ENCODE data around the gene CUBN. TPM values are rescaled to one million over a fixed set of nuclear protein-coding genes. Genes with fewer than 3 reads are reported as not detected.

Gene CUBN
- total and polyA plus RNA-seq, 10 of the 15 experiments (the other 5 are each of a cell fraction or from before 2014, with no cell fraction given) = under 0.01 to 0.14 (median 0.02) TPM; not detected in 6

GRCh38 chr10:17061418-17061817, 68.2 kb downstream of the CUBN start:
- H3K9me3 ChIP-seq (replicated peaks; ENCODE audit: control insufficient read depth, insufficient read depth, low read length) = no peaks in the 10 kb centered on the region
- intact Hi-C loops (cut with micrococcal nuclease; ENCODE audit: unreplicated experiment) (no loop called here), in situ Hi-C loops (cut with MboI) (no loop called here)
- 2% methylated on average over 2 of the region's 2 CpGs for WGBS (ENCODE audit: insufficient coverage, insufficient replicate concordance, low lambda C conversion rate, missing lambda C conversion rate)
- no peak overlapping the region for H2AFZ ChIP-seq (ENCODE audit: control insufficient read depth, low read depth, low read length)
- H3K27ac ChIP-seq (ENCODE audit: control insufficient read depth, insufficient read depth) = no peak overlapping the region
- ChIA-PET CTCF (interaction anchor here (0.9 kb wide), 1 partner anchor 9 kb away, joined by 3 read pairs; no protein-coding TSS in a partner anchor), POLR2A (no interaction called here), RAD21 (ENCODE audit: unreplicated experiment) (no interaction called here), SMC1A (ENCODE audit: uncharacterized antibody, unreplicated experiment) (no interaction called here)
- BruUV-seq (replicated peaks) = no TSS peak
- TF ChIP-seq SP1 (IDR thresholded peaks at IDR 0.05; ENCODE audit: low read depth, low read length) (no peak), SPI1 (IDR thresholded peaks at IDR 0.05; ENCODE audit: borderline replicate concordance, insufficient read depth, low read depth, low read length) (no peak), GATAD2B (conservative IDR thresholded peaks at IDR 0.05; ENCODE audit: low read depth) (no peak), MLLT1 (IDR thresholded peaks at IDR 0.05) (no peak), NFXL1 (IDR thresholded peaks at IDR 0.05; ENCODE audit: borderline replicate concordance) (no peak), RUNX3 (IDR thresholded peaks at IDR 0.05; ENCODE audit: low read length) (no peak), PBX3 (IDR thresholded peaks at IDR 0.05; ENCODE audit: insufficient replicate concordance, low read depth, low read length) (no peak), RELA (IDR thresholded peaks at IDR 0.05; ENCODE audit: borderline replicate concordance, partially characterized antibody) (no peak), SMAD1 (IDR thresholded peaks at IDR 0.05; ENCODE audit: low read depth, partially characterized antibody) (no peak), FOXM1 (IDR thresholded peaks at IDR 0.05; ENCODE audit: low read depth, low read length) (no peak), NFIC (IDR thresholded peaks at IDR 0.05; ENCODE audit: low read depth, low read length) (no peak), CBX5 (IDR thresholded peaks at IDR 0.05; ENCODE audit: low read depth) (no peak), ZNF207 (IDR thresholded peaks at IDR 0.05; ENCODE audit: borderline replicate concordance) (no peak), STAT3 (IDR thresholded peaks at IDR 0.05; ENCODE audit: low read depth, low read length) (no peak), NR2C2 (IDR thresholded peaks at IDR 0.05; ENCODE audit: borderline replicate concordance, control insufficient read depth, insufficient read length, low read depth) (no peak), RAD21 (IDR thresholded peaks at IDR 0.05; ENCODE audit: insufficient read depth, low read depth, low read length) (no peak)
- no peaks in the 10 kb centered on the region for H3K4me1 ChIP-seq (ENCODE audit: control insufficient read depth, insufficient read depth, low read length)
- no peak overlapping the region for H3K4me2 ChIP-seq (ENCODE audit: control insufficient read depth, insufficient read depth)
- no peaks in the 10 kb centered on the region for H4K20me1 ChIP-seq (ENCODE audit: control insufficient read depth, insufficient read depth)
- no peak for FAIRE-seq
- H3K79me2 ChIP-seq (ENCODE audit: control insufficient read depth, insufficient read depth, low read length) = no peaks in the 10 kb centered on the region
- DNase-seq (ENCODE audit: low read depth, low spot score) = no peak
- H3K9ac ChIP-seq (ENCODE audit: control insufficient read depth, insufficient read depth, low read length) = no peak overlapping the region
- H3K36me3 ChIP-seq (ENCODE audit: control insufficient read depth in 2 of 2, insufficient read depth in 2 of 2, low read length in 1 of 2) = no peaks in the 10 kb centered on the region
- H3K27me3 ChIP-seq (replicated peaks in 1 of 2; ENCODE audit: control insufficient read depth in 2 of 2, insufficient read depth in 2 of 2, low read length in 1 of 2) = no peaks in the 10 kb centered on the region
- no peak for ATAC-seq
- no peak overlapping the region for H3K4me3 ChIP-seq

Data from GM12878 (cell line).